Endometrial microvascular endothelial cells (primary cell): ENCODE data around the gene GCK. TPM values are rescaled to one million over a fixed set of nuclear protein-coding genes. Genes with fewer than 3 reads are reported as not detected.

ENCODE experiments used
- in situ Hi-C: cut with HindIII; loops from 2 replicates; pipeline ENCODE4 v1.10.0; 2017; ENCODE audit warnings: low sequenced_read_pairs, low pct_unique_long_range_greater_than_20kb; ENCODE audit errors: inconsistent ontology term
- total RNA-seq: library from RNA; depleted of rRNA; stranded (reverse); fragments of >200 nt; gene quantifications from one replicate; pipeline ENCODE4 v1.2.3, GENCODE V29; 2015; ENCODE audit errors: inconsistent ontology term

GCK gene
- total RNA-seq, 1 donor from 2014 or later = 0.28 TPM

DNA sequence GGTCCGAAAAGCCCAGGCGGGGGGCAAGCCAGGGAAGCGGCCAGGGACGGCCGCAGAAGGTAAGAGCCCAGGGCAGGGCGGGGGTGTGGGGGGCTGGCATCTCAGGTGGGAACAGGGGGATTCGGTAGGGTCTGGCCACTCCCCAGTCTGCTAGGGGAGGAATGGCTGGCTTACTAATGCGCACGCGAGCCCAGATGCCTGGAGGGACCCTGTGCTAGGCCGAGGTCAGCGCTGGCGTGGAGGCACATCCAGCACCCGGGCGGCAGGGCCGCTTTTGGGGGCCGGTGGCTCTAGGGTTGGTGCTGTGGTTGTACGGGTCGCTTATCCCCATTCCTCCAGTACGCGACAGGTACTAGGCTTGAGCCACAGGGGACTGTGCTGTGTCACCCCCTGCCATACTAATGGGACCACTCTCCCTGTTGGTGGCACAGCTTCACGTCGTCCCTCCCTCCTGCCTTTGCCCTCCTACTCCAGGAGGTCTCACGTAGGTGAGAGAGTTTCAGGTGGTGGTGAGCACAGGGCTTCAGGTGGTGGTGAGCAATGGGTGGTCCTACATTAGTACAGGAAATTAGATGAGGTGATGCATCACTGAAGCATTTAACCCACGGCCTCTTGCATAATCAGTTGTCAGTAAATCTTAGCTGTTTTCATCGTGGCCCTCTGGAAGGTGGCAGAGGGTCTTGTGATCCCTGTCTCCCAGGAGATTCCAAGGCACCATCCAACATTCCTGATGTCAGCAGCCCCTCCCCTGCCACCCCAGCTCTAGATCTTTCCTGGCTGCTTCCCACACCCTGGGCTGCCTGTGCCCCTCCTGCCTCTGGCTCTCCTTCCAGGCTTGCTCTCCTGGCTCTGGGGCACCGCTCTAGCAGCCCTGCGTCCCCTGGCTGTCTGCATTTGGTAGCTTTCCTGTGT, 84.1 kb downstream of the GCK start:
- in situ Hi-C loops = no loop called here

DNA sequence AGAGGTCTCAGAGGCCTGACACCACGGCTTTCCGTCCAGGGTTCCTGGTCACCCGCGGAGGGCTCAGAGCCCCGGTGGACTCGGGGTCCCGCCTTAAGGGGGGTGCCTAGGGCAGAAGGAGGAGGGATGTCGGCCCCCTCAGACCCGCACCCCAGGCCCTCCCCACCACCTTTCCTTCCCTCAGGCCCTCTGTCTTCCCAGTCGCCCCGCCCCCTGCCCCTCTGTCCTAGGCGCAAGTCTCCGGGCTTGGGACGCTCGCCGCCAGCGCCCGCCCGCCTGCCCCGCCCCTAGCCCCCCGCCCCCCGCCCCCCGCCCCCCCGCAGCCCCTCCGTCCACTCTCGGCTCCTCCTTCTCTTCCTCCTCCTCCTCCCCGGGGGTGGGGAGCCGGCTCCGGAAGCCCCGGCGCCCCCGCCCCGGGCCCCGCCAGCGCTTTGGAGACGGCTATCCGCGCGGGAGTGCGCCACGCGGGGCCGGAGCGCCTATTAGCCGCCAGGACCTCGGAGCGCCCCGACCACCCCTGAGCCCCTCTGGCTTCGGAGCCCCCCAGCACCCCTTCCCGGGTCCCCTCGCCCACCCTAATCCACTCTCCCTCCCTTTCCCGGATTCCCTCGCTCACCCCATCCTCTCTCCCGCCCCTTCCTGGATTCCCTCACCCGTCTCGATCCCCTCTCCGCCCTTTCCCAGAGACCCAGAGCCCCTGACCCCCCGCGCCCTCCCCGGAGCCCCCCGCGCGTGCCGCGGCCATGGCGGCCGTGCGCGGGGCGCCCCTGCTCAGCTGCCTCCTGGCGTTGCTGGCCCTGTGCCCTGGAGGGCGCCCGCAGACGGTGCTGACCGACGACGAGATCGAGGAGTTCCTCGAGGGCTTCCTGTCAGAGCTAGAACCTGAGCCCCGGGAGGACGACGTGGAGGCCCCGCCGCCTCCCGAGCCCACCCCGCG, 85.0 kb downstream of the GCK start, which contains the start of gene AEBP1:
AEBP1 (plus strand) TSS at position 423 of the 937 bp plus-strand sequence; CDS start at position 744, 321 bp downstream.
- in situ Hi-C loops = no loop called here

GRCh38 chr7:44103566-44103922, 85.7 kb downstream of the GCK start:
- in situ Hi-C loops = no loop called here

GRCh38 chr7:44102846-44103565, 86.2 kb downstream of the GCK start:
- in situ Hi-C loops = no loop called here

DNA sequence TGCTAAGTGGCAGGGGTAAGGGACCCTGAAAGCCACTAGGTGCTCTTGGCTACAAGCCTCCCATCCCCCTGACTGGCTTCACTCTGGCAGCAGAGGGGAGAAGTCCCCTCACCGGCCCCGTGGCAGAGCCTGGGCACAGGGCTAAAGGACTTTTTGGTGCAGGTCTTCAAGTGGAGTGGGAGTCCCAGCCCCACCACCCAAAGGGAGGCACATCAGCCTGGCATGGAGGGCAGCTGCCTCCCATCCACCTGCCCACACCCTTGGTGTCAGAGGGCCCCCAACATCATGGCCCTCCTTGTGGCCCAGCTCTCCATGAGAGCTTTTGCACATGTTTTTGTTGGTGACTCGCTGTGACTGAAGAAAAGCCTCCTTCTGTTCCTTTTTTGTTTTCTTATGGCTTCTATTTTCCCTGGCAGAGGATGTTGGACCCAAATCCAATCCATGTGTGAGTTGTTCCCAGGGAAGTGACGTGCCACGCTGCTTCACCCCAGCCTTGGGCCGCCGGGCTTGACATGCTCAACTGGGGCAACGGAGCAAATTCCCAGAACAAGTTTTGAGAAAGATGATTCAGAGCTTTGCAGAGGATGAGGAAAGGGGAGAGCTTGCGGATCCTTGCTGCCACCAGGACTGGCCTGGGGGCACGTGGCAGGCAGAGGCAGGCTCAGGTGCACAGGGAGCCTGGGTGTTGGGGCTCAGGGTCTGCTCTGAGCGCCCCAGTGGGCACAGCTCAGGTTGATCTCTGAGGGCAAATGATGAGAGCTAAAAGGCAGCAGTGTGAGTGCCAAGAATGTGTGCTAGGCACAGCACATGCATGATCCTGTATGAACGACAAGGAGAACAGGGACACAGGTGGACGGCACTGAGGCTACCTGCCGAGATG, 87.0 kb downstream of the GCK start:
- in situ Hi-C loops = no loop called here

DNA sequence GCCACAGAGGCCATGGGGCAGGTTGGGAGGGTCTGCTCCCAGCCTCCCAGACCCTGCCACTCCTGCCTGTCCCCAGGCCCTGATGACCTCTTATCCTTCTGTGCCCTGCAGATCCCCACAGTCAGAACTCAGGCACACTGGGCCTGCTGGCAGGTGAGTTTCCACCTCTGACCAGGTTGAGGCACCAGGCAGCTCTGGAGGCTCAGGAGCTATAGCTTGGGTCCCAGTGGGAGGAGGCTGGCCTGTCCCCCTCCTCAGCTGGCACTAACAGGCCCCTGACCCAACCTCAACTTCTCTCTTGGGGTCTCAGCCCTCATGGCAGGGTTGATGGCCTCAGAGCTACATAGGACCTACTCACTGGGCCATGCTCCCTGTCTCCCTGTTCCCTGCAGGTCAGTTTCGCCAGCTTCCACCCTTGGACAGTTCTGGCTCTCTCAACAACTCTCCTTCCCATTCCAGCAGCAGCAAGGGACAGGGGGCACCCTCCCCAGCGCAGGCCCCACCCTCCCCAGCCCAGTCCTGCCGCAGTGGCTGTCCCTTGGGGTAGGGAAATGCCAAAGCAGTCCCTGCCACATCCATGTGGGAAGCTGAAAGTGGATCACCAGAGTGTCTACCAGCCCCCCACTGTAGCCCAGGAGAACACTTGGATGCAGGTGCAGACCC, 87.8 kb downstream of the GCK start:
- in situ Hi-C loops = no loop called here

DNA sequence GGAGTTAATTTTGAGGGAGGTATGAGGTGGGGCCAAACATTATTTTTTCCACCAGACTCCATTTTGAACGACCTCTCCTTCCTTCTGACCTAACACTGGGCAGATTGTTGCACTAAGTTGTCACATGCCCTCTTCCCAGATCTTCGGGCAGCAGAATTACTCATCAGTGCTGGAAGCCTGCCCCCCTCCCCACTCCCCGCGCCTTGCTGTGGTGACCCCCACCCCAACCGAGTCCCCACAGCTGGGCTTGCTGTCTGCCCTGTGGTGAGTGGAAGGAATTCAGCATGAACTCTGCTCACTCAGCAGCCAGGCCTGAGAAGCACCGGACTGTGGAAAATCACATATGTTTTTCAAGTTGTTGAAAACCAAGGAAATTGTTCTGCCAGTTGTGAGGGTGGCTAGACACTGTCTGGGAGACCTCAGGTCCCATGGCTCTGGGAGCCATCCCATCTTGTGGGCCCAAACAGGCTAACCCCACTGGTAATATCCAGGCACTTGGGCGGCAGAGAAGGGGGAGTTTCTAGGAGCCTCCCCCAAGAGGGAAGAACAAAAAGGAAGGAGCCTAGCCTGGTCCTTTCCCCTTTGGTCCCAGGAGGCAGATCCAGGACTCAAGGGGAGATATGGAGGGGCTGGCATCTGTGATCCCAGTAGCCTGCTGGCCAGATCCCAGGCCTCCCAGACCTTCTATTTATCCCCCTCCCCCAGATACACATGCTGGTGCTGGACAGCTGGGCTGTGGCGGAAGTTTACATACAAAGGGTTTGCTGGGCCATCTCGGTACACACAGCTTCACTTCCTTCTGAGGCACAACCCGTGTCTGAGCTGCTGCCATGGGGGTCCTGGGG, 88.6 kb downstream of the GCK start:
- in situ Hi-C loops = no loop called here

- in situ Hi-C loops = no loop called here
These were observed 89.6 kb downstream of the GCK start for GRCh38 chr7:44099669-44100068.

GRCh38 chr7:44098092-44099068, 90.9 kb downstream of the GCK start:
- in situ Hi-C loops = no loop called here

- in situ Hi-C loops = no loop called here
These were observed 91.9 kb downstream of the GCK start for GRCh38 chr7:44097064-44097932.

GRCh38 chr7:44096326-44096881, 92.8 kb downstream of the GCK start:
- in situ Hi-C loops = no loop called here

GRCh38 chr7:44095781-44096180, 93.5 kb downstream of the GCK start:
- in situ Hi-C loops = no loop called here

DNA sequence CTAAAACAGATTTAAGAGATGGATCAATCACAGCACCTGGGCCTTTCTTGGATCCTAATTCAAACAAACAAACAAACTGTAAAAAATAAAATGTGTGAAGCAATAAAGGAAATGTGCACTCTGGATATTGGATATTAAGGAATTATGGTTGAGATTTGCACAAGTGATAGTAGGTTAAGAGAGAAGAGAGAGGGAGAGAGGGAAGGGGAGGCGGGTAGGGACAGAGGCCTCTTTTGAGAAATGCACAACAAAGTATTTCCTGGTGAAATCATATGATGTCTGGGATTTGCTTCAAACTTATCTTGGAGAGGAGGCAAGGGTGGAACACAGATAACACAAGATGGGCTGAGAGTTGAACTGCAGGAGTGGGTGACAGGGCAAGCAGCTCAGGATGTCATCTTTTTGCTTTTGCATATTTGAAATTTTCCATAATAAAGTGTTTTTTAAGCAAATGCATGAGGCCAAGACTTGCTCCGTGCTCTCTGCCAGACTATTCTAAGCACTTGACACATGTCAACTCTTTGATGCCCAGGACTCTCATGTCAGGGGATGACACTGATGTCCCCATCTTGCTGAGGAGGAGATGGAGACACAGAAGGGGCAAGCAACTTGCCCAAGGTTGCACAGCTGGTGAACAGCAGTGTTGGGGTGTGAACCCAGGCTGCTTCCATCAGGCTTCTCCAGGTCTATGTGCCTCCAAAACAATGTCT, 94.2 kb downstream of the GCK start:
- in situ Hi-C loops = no loop called here

- in situ Hi-C loops = no loop called here
These were observed 94.9 kb downstream of the GCK start for GRCh38 chr7:44094365-44094764.
